ENCODE results near the gene CSNK2A2. TPM values are rescaled to one million over a fixed set of nuclear protein-coding genes. Genes with fewer than 3 reads are reported as not detected.

Gene CSNK2A2
- total RNA-seq, 2 donors from 2014 or later, result 27.8 to 65.0 TPM

DNA sequence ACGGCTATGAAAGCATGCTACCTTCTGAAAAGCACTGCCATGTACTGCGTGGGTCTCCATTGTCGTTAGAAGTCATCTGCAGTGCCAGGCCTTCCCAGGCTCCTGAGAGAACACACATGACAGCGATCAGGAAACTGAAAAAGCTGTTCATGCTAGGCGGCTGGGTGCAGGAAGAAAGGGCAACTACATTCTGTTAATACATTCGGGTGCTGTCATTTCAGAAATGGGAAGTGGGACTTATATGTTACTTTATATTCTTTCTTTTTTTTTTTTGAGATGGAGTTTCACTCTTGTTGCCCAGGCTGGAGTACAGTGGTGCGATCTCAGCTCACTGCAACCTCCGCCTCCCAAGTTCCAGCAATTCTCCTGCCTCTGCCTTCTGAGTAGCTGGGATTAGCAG lies 88.6 kb downstream of the CSNK2A2 start:
- Histone ChIP-seq H3K4me1 (replicated peaks) (no peaks in the 10 kb centered on the region), H3K4me3 (no peak overlapping the region), H3K9me3 (no peaks in the 10 kb centered on the region), H3K27ac (no peak overlapping the region), H3K36me3 (peaks cover 0 to 9% of the 10 kb centered on the region in 2 donors), H3K27me3 (replicated peaks; ENCODE audit: insufficient read depth) (no peaks in the 10 kb centered on the region)
- TF ChIP-seq POLR2A (IDR thresholded peaks at IDR 0.05) (no peak), POLR2AphosphoS5 (IDR thresholded peaks at IDR 0.05) (no peak)
- TF ChIP-seq, protein P1, sequence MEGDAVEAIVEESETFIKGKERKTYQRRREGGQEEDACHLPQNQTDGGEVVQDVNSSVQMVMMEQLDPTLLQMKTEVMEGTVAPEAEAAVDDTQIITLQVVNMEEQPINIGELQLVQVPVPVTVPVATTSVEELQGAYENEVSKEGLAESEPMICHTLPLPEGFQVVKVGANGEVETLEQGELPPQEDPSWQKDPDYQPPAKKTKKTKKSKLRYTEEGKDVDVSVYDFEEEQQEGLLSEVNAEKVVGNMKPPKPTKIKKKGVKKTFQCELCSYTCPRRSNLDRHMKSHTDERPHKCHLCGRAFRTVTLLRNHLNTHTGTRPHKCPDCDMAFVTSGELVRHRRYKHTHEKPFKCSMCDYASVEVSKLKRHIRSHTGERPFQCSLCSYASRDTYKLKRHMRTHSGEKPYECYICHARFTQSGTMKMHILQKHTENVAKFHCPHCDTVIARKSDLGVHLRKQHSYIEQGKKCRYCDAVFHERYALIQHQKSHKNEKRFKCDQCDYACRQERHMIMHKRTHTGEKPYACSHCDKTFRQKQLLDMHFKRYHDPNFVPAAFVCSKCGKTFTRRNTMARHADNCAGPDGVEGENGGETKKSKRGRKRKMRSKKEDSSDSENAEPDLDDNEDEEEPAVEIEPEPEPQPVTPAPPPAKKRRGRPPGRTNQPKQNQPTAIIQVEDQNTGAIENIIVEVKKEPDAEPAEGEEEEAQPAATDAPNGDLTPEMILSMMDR (IDR thresholded peaks at IDR 0.05), result no peak
- no peak for DNase-seq (ENCODE audit: low spot score)
- intact Hi-C loops (cut with DNase I), result no loop called here
- WGBS, result 93% methylated on average over 8 of the region's 8 CpGs

Small RNA genes within 50 kb of the gene (small RNA-seq; reads per million reads assigned to genes)
- gene RN7SL645P, result 0 reads per million in 2 donors

Other genes with a start within 250 kb of the CSNK2A2 start
- gene CNGB1, start 227.0 kb downstream of the CSNK2A2 start, total RNA-seq, result under 1 TPM in 1 of 2 donors, not detected in 1; 0.34 TPM
- 10 to 100 TPM in 1 of 2 donors, 1 to 10 TPM in 1; 7.6 to 12.9 TPM for gene ZNF319, start 197.4 kb downstream of the CSNK2A2 start, total RNA-seq
- gene USB1, start 196.7 kb downstream of the CSNK2A2 start, total RNA-seq, result 10 to 100 TPM; 22.6 to 74.1 TPM
- gene MMP15, start 172.4 kb downstream of the CSNK2A2 start, total RNA-seq, result 100 to 1,000 TPM in 1 of 2 donors, 1 to 10 TPM in 1; 8.0 to 232 TPM
- gene CFAP20, start 68.7 kb downstream of the CSNK2A2 start, total RNA-seq, result 10 to 100 TPM; 27.2 to 77.7 TPM
- 1 to 10 TPM in 1 of 2 donors, not detected in 1; 4.4 TPM for gene PRSS54, start 96.9 kb upstream of the CSNK2A2 start, total RNA-seq
- gene GINS3, start 194.4 kb upstream of the CSNK2A2 start, total RNA-seq, result 1 to 10 TPM; 5.1 to 8.9 TPM

All from prostate gland (tissue), 2 donors.